Non-pigmented ciliary epithelial cell (primary cell): Measurements from ENCODE around the gene DNAJC1.
A peak's percentile ranks its signal among the peaks of the same experiment; 100 is the strongest.
"Not testable (repeated sequence)": the region's sequence is repeated elsewhere in the genome, so short reads cannot be mapped to it uniquely, and the experiment has no call there.

Experiments used
- DNase-seq: peaks from one replicate; pipeline ENCODE4 v3.0.0-alpha.2; 2010; ENCODE audit warnings: low read depth

The DNAJC1 gene

DNA sequence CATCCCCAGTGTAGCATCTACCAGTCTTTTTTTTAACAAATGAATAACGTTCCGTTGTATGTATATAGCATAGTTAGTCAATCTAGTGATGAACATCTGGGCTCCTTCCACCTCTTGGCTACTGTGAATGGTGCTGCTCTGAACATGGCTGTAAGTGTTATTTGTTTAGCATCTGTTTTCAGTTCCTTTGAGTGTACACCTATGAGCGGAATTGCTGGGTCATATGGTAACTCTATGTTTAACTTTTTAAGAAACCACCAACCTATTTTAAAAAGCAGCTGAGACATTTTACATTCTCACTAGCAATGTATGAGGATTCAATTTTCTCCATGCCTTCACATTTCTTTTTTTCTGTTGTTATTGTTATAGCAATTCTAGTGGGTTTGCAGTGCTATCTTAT, 178.2 kb downstream of the DNAJC1 start:
- no peak for DNase-seq

DNA sequence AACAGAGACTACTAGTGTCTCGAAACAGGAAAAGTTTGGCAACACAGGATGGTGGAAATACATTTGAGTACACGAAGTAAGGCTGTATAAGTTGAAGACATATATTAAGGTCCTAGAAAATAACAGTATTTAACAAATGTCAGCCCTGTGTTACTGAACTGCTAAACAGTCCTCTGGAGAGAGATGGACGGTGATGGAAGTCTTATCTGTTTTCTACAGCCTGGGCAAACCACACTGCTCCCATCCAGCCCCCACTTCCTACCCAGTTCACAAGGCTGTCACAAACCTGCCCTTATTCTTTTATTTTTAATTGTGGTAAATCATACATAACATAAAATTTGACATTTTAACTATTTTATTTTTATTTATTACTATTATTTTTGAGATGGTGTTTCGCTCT, 179.1 kb downstream of the DNAJC1 start:
- DNase-seq = no peak

DNA sequence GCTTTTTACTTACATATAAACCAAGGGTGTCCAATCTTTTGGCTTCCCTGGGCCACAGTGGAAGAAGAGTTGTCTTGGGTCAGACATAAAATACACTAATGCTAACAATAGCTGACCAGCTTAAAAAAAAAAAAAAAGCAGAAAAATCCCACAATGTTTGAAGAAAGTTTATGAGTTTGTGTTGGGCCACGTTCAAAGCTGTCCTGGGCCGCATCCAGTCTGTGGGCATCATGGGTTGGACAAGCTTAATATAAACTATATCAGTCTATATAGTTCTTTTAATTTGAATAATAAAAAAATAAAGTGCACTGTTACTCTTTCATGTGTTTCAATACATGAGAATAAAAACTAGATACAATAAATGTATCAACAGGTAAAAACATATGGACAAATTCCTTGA, 179.9 kb downstream of the DNAJC1 start:
- no peak for DNase-seq

DNA sequence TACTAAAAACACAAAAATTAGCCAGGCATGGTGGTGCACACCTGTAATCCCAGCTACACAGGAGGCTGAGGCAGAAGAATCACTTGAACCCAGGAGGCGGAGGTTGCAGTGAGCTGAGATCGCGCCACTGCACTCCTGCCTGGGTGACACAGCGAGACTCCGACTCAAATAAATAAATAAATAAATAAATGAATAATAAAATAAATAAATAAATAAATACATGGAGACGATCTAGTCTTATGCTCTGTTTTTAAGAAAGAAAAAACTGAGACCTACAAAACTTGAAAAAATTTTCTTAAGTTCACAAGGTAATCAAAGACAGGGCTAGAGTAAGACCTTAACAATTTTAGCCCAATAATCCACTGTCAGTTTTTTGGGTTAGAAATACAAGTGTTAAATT, 181.3 kb downstream of the DNAJC1 start:
- DNase-seq = not testable (repeated sequence)

DNA sequence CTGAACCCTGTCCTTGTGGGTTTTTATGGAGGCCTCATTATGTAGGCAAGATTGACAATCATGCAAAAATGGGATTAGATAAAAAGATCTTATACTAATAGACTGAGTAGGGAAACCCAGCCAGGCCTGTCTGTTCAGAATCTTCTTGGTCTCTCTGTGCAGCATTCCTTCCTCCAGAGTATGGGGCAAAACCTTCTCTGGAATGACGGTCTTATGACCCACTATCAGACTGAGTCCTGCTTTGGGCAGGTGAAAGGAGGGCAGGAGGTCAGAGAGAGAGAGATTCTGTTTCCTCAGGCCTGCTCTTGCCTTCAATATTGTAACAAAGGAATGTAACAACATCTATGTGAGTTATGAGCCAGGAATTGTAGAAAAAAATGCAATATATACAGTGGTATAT, 182.6 kb downstream of the DNAJC1 start:
- DNase-seq = no peak

DNA sequence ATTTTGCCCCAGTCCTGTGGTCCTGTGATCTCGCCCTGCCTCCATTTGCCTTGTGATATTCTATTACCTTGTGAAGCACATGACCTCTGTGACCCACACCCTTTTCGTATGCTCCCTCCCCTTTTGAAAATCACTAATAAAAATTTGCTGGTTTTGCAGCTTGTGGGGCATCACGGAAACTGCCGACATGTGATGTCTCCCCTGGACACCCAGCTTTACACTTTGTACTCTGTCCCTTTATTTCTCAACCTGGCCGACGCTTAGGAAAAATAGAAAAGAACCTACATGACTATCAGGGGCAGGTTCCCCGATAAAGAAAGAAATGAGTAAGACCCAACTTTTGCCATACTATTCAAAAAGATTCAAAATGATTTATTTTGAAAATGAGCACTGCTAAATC, 185.1 kb downstream of the DNAJC1 start:
- not testable (repeated sequence) for DNase-seq

DNA sequence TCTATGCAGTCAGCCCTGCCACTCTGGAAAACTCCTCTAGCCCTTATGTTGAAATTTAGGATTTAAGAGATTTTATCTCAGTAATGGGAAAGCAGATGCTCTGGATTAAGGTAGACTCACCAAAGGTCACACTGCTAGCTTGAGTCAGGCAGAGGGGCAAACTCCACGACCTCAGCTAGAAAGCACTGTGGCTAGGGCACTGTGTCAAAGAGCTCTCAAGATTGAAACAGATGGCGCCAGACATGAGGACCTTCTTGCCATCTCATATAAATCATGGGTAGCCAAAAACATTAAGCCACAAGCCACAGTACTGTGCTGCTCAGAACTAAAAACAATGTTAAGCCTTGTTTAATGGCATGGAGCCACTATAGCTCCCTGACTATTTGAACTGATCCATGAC, 188.7 kb downstream of the DNAJC1 start:
- no peak for DNase-seq

DNA sequence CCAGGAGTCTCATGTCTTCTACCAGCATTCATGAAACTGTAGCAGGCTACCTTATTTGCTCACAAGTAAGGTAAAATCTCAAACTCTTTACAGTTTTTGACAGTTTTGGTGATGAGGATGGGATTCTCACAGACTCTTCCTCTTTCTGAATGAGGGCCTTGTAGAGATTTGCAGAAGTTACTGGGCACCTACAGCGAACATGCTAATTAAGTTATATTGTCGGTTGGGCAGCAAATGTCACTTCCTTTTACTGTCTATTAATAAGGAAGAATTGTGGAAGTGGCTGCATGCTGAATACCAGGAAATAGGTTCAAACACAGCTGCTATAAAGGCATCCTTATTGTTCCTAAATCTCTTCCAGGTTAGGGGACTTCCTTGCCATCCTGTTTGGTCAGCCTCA, 189.6 kb downstream of the DNAJC1 start:
- DNase-seq = no peak

DNA sequence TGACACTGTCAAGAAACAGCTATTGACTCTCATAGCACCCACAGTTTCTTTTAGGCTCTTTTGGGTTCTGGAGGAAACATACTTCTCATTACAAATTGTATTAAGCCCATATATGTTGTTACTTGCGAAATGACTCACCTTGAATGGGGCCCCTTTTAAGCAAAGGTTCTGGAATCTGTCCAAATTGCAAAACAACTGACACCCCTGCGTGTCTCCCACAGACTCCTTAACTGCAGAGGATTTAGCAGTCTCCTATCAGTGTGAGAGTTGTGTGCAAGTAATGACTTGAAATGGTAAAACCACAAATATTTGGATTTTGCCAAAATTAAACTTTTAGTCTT, 192.3 kb downstream of the DNAJC1 start:
- peak; percentile 5 for DNase-seq

DNA sequence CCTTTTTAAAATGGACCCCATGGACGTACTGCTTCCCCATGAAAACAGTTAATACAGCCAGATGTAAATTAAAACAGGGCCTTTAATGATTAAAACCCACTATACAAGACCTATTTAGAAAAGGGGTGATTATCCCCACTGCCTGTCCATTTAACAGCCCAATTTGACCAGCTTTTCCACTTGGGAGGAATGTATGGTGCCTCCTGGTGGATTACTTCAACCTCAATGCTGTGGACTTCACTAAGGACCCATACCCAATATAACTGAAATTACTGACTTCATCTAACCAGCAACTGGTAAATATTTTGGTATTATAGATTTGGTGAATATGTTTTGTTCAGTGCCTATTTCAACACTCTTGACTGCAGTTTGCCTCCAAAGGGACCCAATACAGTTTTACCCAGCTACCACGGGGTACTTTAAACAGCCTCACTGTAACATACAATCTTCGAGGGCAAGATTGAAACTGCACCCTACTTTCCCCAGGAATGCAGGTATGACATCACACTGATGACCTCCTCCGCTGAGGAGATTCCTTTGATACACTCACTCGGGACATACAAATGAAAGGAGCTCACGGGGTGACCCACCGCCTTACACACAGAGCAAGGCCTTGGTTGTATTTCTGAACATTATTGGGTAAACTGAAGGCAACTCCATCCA, 192.8 kb downstream of the DNAJC1 start:
- DNase-seq = peak; percentile 6

DNA sequence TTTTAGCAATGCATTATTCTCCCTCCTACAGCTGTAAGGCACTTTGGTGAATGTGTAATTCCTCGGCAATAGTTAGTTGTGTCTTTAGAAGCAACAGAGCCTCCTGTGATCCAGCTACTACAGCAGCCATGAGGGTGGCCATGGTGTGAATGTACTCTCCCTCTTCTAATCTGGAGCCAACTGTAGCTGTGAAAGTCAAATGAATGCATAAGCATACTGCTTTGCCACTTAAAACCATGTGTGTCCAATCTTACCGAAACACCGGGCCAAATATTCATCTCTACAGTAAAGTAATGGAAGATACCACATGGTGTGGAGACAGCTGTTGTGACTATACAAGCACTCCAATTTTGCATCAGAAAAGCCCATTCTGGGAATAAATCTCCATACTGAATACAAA, 195.0 kb downstream of the DNAJC1 start:
- DNase-seq = no peak

DNA sequence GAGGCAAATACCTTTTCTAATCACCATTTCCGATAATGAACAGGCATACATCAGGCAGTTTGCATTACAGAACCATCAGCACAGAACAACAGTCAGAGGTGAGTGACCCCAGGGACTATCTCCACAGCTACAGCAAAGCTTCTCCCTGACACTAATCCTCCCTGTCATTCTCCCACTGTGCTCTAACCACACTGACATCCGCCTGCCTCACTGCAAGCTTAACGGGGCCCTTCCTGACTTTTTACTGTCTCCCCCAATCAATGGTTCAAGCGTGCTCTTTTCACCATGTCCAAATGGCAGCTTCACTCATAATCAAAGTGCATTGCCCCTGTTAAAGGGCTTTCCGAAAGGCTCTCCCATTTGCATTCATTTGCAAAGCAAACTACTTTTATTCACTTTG, 196.3 kb downstream of the DNAJC1 start:
- DNase-seq = no peak

DNA sequence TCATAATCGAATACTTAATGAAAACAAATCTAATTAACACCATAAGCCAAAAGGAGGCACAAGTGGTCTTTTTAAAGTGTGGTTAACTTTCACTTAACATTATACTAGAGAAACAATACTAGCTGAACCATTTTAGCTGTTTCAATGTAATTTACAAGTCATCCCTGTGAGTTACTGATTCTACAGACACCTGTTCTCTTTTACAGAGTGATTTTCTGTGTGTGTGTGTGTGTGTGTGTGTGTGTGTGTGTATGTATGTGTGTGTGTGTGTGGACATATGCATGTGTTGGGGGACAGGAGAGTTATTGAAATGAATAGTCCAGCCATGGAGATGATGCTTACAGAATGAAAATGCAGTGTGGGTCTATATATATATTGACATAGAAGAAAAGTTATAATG, 200.2 kb downstream of the DNAJC1 start:
- no peak for DNase-seq

DNA sequence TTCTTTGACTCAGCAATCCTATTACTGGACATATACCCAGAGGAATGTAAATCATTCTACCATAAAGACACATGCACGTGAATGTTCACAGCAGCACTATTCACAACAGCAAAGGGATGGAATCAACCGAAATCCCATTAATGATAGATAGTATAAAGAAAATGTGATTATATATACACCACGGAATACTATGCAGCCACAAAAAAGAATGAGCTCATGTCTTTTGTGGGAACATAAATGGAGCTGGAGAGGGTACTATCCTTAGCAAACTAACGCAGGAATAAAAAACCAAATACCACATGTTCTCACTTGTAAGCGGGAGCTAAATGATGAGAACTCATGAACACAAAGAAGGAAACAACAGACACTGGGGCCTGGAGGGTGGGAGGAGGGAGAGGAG, 201.9 kb downstream of the DNAJC1 start:
- no peak for DNase-seq

DNA sequence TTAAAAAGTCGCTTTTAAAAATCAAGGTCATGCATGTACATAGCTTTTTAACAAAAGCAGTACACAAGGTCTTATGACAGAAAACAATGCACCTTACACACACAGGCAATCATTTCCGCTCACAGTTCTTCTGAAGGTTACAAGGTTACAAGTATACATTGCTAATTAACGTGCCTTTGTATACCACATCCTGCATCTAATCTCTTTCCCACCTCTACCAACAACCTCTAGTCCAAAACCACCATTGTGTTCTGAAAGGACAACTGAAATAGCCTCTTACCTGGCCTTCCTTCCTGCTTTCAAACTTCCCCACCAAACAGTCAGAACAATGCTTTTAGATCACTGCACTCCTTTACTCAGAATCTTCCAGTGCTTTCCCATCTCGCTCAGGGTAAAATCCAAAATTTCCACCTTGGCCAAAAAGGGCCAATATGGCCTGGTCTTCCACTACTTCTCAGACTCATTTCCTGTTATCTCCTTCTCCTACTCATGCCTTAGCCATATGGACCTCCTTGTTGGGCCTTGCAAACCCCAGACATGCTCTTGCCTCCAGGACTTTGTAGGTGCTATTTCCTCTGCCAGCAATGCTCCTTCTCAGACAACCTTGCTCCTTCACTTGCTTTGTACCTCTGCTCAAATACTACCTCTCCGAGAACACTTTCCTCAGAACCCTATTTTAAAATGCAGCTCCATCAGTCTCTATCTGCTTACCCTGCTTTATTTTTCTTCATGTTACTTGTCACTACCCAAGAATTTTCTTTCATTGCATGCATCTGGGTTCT, 205.4 kb downstream of the DNAJC1 start:
- no peak for DNase-seq

DNA sequence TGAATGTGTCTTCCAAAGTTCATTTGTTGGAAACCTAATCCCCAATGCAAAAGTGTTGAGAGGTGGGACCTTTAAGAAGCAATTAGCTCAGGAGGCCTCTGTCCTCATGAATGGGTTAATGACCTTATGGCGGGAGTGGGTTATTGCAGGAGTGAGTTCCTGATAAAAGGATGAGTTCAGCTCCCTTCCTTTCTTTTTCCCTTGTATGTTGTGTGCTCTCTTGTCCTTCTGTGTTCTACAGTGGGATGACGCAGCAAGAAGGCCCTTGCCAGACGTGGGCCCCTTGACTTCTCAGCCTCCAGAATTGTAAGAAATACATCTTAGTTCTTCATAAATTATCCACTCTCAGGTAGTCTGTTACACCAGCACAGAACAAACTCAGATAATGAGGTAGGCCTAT, 206.0 kb downstream of the DNAJC1 start:
- no peak for DNase-seq

DNA sequence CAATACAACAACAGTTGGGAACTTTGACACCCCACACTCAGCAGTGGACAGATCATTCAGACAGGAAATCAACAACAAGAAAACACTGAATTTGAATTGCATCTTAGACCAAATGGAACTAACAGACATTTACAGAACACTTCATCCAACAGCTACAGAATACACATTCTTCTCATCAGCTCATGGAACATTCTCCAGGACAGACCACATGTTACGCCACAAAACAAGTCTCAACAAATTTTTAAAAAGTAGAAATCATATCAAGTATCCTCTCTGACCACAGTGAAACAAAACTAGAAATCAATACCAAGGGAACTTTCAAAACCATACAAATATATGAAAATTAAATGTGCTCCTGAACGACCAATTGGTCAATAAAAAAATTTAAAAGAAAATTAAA, 212.3 kb downstream of the DNAJC1 start:
- no peak for DNase-seq

DNA sequence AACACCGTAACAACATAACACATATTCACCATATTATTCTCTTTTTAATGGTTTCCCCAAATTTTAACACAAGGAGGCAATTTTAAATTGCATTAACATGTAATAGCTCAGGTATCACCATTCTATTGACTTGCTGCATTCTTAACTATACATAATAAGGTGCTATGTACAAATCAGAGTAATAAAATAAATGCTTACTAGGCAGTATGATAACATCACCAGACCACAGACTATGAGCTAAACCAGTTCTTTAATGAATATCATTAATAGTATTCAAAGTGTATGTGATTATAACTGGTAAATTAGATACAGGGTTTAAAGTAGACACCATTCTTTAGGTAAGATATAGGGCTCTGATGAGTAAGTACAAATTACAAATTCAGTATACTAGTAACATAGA, 226.6 kb downstream of the DNAJC1 start:
- no peak for DNase-seq

DNA sequence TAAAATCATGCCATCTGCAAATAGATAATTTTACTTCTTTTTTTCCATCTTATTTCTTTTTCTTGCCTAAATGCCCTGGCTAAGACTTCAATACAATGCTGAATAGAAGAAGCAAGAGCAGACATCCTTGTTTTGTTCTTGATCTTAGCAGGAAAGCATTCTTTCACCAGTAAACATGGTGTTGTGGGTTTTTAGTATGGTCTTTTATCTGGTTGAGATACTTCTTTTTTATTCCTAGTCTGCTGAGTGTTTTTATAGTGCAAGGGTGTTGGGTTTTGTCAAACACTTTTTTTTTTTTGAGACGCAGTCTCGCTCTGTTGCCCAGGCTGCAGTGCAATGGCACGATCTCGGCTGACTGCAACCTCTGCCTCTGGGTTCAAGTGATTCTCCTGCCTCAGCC, 232.3 kb downstream of the DNAJC1 start:
- no peak for DNase-seq

DNA sequence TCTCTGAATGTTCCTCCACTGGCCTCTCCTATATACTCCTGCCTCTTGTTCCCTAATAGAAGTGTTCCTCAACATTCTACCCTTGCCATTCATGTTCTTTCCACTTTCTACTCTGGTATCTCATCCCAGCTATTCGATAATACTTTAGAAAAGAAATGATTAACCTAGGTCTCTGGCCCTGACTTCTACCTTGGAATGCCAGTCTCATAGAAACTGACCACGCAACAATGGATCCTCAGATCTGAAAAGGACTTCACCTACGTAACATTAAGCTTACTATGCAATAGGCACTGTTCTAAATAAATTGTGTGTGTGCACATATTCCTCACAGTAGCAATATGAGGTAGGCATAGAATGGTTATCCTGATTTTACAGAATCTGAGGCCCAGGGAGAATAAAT, 234.5 kb downstream of the DNAJC1 start:
- no peak for DNase-seq

DNA sequence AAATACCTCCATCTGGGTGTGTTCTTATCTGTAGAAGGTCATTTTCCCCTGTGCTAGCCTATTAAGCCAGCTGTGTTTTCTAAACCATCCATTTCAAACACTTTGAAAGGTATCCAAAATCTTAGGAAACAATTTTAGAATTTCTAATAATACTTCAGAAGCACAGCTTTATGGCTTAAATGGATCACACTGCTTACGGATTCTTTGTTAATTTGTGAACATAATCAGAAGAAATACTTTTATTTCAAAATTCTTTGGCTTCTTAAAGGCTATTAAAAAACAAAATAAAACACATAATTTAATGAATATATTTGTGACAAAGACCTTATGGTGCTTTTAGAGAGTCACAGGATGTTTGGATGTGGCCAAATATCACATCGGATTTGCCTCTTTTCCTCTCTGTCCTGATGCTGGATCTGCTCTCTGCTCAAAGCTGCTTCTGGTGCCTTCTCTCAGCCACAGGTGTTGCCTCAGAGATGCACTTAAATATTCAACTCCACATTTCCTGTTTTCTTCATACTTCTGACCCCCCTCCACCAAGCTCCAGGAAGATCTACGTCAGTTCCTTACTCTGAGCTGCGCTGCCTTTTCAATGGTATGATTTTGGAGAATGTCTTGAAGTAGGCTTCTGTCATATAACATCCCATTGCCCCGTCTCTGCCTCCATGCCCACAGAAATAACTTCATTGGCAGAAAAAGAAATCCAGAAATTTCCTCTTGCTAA, 238.9 kb downstream of the DNAJC1 start:
- no peak for DNase-seq

DNA sequence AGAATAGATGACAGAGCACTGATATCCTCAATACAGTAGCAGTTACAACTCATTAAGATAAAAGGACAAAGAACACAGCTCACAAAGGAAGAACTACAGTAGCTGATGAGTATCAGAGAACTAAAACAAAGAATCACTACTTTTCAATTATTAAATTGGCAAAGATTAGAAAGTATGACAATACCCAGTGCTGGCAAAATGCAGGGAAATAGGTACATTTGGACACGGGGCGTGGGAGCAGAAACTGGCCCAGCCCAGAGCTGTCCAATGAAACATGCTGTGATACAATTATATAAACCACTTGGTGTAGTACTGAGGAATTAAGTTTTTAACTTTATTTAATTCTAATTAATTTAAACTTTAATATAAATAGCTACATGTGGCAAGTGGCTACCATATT, 243.2 kb downstream of the DNAJC1 start:
- no peak for DNase-seq

DNA sequence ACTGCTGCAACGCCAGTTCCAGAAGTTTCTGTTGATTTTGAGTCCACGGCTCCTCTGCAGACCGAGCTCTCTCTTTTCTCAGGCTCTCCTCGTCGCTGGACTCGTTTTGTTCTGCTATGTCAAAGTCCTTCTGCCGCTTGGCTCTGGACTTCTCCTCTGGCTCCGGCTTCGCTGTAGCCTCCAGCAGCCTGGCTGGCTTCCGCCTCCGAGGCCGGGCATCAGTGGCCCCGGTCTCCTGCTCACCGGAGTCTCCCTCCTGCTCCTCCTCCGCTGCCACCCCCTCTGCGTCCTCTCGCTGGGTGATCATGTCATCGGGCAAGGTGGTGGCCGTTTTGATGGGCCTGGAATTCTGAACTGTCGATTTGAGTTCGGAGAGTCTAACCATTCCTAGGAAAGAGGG, 244.3 kb downstream of the DNAJC1 start:
- DNase-seq = no peak
